GM12892 (cell line): ENCODE data around the gene ADCK2.
A peak's percentile ranks its signal among the peaks of the same experiment; 100 is the strongest.
"Not testable (repeated sequence)": the region's sequence is repeated elsewhere in the genome, so short reads cannot be mapped to it uniquely, and the experiment has no call there.

Experiments used
- DNase-seq: peaks from one replicate; pipeline ENCODE4 v3.0.0; 2011; ENCODE audit not compliant: insufficient read length
- FAIRE-seq: peaks from 2 replicates; lab custom pipeline; 2011; peaks lifted over from hg19 to GRCh38; lab: Jason Lieb, UNC
- POLR2A ChIP-seq: IDR thresholded peaks from 2 replicates; pipeline ENCODE4 v1.6.1; 2011; ENCODE audit warnings: low read depth, low read length, control low read depth
- POLR2AphosphoS5 ChIP-seq: IDR thresholded peaks from 2 replicates; pipeline ENCODE4 v1.6.1; 2011; ENCODE audit warnings: low read depth, low read length, control low read depth
- TAF1 ChIP-seq: IDR thresholded peaks from 2 replicates; pipeline ENCODE4 v1.6.1; 2011; ENCODE audit warnings: low read depth, mild to moderate bottlenecking, control low read depth, low read length, borderline replicate concordance

ADCK2 gene

GRCh38 chr7:140653319-140654108 lies 19.2 kb upstream of the ADCK2 start:
- FAIRE-seq (no peak), DNase-seq (no peak)
- no peak for TF ChIP-seq POLR2A
- TF ChIP-seq TAF1, result no peak
- TF ChIP-seq POLR2AphosphoS5, result no peak

- no peak for TF ChIP-seq POLR2AphosphoS5
- no peak for TF ChIP-seq TAF1
- no peak for FAIRE-seq
- no peak for DNase-seq
These were observed 18.7 kb upstream of the ADCK2 start for GRCh38 chr7:140654109-140654387.

- TF ChIP-seq POLR2A (no peak), TAF1 (no peak), POLR2AphosphoS5 (no peak)
- DNase-seq (no peak), FAIRE-seq (no peak)
These were observed 18.1 kb upstream of the ADCK2 start for GRCh38 chr7:140654661-140655060.

DNA sequence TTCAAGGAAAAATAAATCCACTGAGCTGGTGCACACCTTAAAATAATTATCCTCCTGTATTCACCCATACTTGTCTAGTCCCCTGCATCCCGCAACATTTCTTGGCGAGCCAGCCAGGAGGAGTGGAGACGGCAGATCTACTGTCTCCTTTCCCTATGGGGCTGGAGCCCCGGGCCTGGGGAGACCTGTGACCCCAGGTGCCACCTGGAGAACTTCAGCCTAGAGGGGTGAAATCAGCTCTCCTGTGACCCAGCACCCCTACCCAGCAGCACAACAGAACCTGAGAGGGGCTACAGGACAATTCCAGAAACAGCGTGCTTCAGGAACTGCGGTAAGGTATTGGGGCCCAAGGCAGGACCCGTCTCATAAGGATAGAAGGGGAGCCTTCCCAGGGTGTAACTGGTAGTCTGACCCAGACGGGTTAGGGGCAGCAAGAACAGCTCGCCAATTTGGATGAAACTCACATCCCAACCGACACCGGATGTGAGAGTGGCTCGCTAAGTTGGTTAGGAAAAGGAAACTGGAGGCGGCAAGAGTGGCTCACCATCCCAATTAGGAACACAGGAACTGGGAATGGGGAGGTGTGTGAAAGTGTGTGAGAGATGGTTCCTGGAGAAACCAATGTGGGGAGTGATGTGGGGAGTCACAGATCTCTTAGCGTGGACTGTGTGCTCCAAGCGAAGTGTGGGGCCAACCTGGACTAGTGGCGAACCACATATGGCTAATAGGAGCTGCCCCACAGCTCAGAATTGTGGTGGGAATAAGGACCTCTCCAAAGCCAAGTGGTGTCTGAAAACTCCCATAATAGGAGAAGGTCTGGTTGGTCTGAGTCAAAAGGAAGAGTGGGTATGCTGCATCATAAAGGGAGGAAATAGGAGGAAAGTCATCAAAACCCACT lies 17.0 kb upstream of the ADCK2 start:
- DNase-seq, result no peak
- TF ChIP-seq POLR2AphosphoS5 (no peak), TAF1 (no peak), POLR2A (no peak)
- FAIRE-seq, result no peak

- FAIRE-seq, result peak; percentile 71
- TF ChIP-seq POLR2A (no peak), TAF1 (no peak), POLR2AphosphoS5 (no peak)
- DNase-seq, result peak; percentile 45
These were observed 15.9 kb upstream of the ADCK2 start for GRCh38 chr7:140656548-140657515.

GRCh38 chr7:140657891-140658290 lies 14.9 kb upstream of the ADCK2 start:
- TF ChIP-seq POLR2A, result no peak
- TF ChIP-seq TAF1, result no peak
- TF ChIP-seq POLR2AphosphoS5, result no peak
- DNase-seq (no peak), FAIRE-seq (no peak)

DNA sequence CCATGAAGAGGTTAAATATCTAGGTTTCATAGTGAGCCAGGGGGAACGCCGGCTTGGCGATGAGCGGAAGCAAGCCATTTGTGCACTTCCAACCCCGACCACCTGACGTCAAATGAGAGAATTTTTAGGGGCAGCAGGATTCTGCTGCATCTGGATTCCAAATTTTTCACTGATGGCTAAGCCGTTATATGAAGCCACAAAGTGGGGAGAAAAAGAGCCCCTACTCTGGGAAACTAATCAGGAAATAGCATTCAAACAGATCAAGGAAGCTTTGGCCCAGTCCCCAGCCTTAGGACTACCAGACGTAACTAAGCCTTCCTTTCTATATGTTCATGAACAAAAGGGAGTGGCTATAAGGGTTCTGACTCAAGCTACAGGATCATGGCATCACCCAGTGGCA lies 12.9 kb upstream of the ADCK2 start:
- no peak for TF ChIP-seq TAF1
- TF ChIP-seq POLR2A, result no peak
- no peak for TF ChIP-seq POLR2AphosphoS5
- no peak for DNase-seq
- no peak for FAIRE-seq

DNA sequence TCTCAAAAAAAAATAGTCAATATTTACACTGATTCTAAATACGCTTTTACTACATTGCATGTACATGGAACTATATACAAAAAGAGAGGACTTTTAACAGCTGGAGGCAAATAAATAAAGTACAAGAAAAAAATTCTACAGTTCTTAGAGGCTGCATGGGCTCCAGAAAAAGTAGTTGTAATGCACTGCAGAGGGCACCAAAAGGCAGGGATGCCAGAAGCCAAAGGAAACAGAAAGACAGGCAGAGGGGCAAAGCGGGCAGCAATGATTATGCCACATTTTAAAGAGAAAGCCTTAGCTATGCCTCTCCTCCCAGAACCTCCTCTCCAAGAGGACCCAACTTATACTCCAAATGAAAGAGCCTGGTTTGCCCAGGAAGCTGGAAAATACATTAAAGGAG lies 11.6 kb upstream of the ADCK2 start:
- FAIRE-seq, result no peak
- no peak for DNase-seq
- TF ChIP-seq TAF1 (no peak), POLR2AphosphoS5 (no peak), POLR2A (no peak)

DNA sequence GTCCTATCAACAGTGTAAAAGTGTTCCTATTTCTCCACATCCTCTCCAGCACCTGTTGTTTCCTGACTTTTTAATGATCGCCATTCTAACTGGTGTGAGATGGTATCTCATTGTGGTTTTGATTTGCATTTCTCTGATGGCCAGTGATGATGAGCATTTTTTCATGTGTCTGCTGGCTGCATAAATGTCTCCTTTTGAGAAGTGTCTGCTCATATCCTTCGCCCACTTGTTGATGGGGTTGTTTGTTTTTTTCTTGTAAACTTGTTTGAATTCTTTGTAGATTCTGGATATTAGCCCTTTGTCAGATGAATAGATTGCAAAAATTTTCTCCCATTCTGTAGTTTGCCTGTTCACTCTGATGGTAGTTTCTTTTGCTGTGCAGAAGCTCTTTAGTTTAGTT lies 9.8 kb upstream of the ADCK2 start:
- DNase-seq, FAIRE-seq: not testable (repeated sequence)

DNA sequence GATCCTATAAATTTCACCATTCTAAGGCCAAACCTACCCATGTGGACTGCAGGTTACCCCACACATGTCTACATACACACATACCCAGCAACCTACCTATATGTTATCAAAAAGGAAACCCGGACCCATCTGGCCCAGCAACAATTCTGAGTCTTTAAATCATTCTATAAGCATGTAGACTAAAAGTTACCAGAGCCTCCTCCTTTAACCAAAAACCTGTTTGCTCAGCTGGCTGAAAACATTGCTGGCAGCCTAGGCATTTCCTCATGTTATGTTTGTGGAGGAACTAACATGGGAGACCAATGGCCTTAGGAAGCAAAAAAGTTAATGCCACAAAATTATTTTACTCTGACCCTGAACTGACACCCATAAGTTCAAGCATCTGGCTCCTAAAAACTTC lies 5.3 kb upstream of the ADCK2 start:
- FAIRE-seq, result no peak
- no peak for DNase-seq
- no peak for TF ChIP-seq TAF1
- no peak for TF ChIP-seq POLR2AphosphoS5
- no peak for TF ChIP-seq POLR2A

DNA sequence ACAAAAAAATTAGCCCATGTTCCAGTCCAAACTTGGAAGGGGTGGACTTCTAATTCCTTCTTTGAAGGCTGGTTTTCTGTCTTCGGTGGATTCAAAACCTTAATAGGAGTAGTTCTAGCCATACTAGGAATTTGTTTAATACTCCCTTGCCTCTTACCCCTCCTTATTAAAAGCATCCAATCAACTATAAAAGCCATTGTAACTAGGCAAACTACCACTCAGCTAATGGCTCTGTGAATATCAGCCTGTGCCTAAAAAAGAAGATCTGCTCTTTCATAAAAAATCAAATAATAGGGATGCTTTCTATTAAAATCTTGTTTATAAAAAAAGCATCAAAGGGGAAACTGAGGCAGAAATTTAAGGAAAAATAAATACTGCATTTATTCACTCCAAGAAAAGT lies 4.1 kb upstream of the ADCK2 start:
- DNase-seq (no peak), FAIRE-seq (no peak)
- no peak for TF ChIP-seq TAF1
- TF ChIP-seq POLR2A, result no peak
- TF ChIP-seq POLR2AphosphoS5, result no peak
